Astrocyte (in vitro differentiated cells and primary cell): Measurements from ENCODE around the gene MEAF6. TPM values are rescaled to one million over a fixed set of nuclear protein-coding genes. Genes with fewer than 3 reads are reported as not detected.
"Not testable (repeated sequence)": the region's sequence is repeated elsewhere in the genome, so short reads cannot be mapped to it uniquely, and the experiment has no call there.

Source experiments
- DNase-seq: peaks from one replicate; pipeline ENCODE4 v3.0.0-alpha.2; 2010; ENCODE audit warnings: low read depth
- FAIRE-seq: peaks from 2 replicates; lab custom pipeline; 2011; peaks lifted over from hg19 to GRCh38; lab: Jason Lieb, UNC
- H2AFZ ChIP-seq: 2 replicates; pipeline ENCODE4 v1.6.0; 2012; ENCODE audit warnings: low read depth, low read length, inconsistent platforms
- H3K27ac ChIP-seq: 2 replicates; pipeline ENCODE4 v1.5.1; 2011; ENCODE audit warnings: low read depth, low read length, inconsistent platforms
- H3K27me3 ChIP-seq: 2 replicates; pipeline ENCODE4 v1.6.0; 2011; ENCODE audit warnings: low read length, inconsistent platforms; ENCODE audit not compliant: insufficient read depth
- H3K36me3 ChIP-seq: 2 replicates; pipeline ENCODE4 v1.5.1; 2011; ENCODE audit warnings: low read length, inconsistent platforms; ENCODE audit not compliant: insufficient read depth
- H3K4me1 ChIP-seq: 2 replicates; pipeline ENCODE4 v1.5.1; 2011; ENCODE audit warnings: low read length, inconsistent platforms; ENCODE audit not compliant: insufficient read depth
- H3K4me2 ChIP-seq: 2 replicates; pipeline ENCODE4 v1.6.0; 2012; ENCODE audit warnings: low read length, inconsistent platforms
- H3K4me3 ChIP-seq: 2 replicates; pipeline ENCODE4 v1.5.1; 2011; ENCODE audit warnings: low read depth, mild to moderate bottlenecking, low read length, inconsistent platforms; ENCODE audit not compliant: insufficient read depth
- H3K79me2 ChIP-seq: 2 replicates; pipeline ENCODE4 v1.6.0; 2012; ENCODE audit warnings: mild to moderate bottlenecking, low read length, inconsistent platforms; ENCODE audit not compliant: insufficient read depth
- H3K9ac ChIP-seq: 2 replicates; pipeline ENCODE4 v1.6.0; 2012; ENCODE audit warnings: mild to moderate bottlenecking, low read length, inconsistent platforms
- H3K9me3 ChIP-seq: 2 replicates; pipeline ENCODE4 v1.5.1; 2012; ENCODE audit warnings: low read depth, mild to moderate bottlenecking, low read length, inconsistent platforms; ENCODE audit not compliant: insufficient read depth
- H4K20me1 ChIP-seq: 2 replicates; pipeline ENCODE4 v1.6.0; 2012; ENCODE audit warnings: low read length, inconsistent platforms; ENCODE audit not compliant: insufficient read depth
- H3K27ac Mint-ChIP-seq: one replicate; pipeline ENCODE4 v1.8.0; 2021; ENCODE audit warnings: mild to moderate bottlenecking, mixed read lengths; ENCODE audit not compliant: unreplicated experiment
- H3K27me3 Mint-ChIP-seq: one replicate; pipeline ENCODE4 v1.8.0; 2021; ENCODE audit warnings: low read depth, mixed read lengths; ENCODE audit not compliant: unreplicated experiment
- H3K36me3 Mint-ChIP-seq: one replicate; pipeline ENCODE4 v1.8.0; 2021; ENCODE audit warnings: low read depth, mixed read lengths; ENCODE audit not compliant: unreplicated experiment
- H3K4me1 Mint-ChIP-seq: one replicate; pipeline ENCODE4 v1.8.0; 2021; ENCODE audit warnings: low read depth, mixed read lengths; ENCODE audit not compliant: unreplicated experiment
- H3K4me3 Mint-ChIP-seq: one replicate; pipeline ENCODE4 v1.8.0; 2021; ENCODE audit warnings: mild to moderate bottlenecking, moderate library complexity, mixed read lengths; ENCODE audit not compliant: unreplicated experiment
- H3K9me3 Mint-ChIP-seq: one replicate; pipeline ENCODE4 v1.8.0; 2021; ENCODE audit warnings: mild to moderate bottlenecking, mixed read lengths; ENCODE audit not compliant: unreplicated experiment
- EZH2 ChIP-seq: IDR thresholded peaks from 2 replicates; pipeline ENCODE4 v1.6.1; 2012; ENCODE audit warnings: mild to moderate bottlenecking, low read length, inconsistent platforms; ENCODE audit not compliant: insufficient read depth
- total RNA-seq: library from RNA; stranded (reverse); gene quantifications from 2 replicates; pipeline ENCODE4 v1.2.1, GENCODE V29; 2021
- TF ChIP-seq, protein P1 (sequence below): IDR thresholded peaks from 2 replicates; pipeline ENCODE4 v1.5.1; 2011; ENCODE audit warnings: low read depth, mild to moderate bottlenecking, inconsistent platforms, low read length, moderate library complexity; ENCODE audit not compliant: insufficient read depth

Gene MEAF6
- total RNA-seq, 1 donor from 2014 or later = 49.0 TPM

DNA sequence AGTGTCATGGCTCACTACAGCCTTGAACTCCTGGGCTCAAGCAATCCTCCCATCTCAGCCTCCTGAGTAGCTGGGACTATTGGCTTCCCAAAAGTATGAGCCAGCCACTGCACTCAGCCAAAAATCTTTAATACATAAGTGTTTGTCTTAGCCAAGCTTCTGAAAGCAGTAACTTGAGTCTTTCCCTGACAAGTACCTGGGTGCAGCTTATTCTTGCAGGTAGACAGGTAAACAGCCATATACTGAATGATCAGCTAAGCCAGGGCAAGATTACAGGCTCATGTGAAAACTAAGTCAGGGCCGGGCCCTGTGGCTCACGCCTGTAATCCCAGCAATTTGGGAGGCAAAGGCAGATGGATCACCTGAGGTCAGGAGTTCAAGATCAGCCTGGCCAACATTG lies 7.8 kb downstream of the MEAF6 start:
- peaks cover 33% of the 10 kb centered on the region for H3K79me2 ChIP-seq
- H3K27ac ChIP-seq = no peak overlapping the region
- H3K9ac ChIP-seq = no peak overlapping the region
- Mint-ChIP-seq H3K4me1 (peaks cover 3% of the 10 kb centered on the region), H3K4me3 (no peak overlapping the region), H3K27ac (no peak overlapping the region), H3K9me3 (no peaks in the 10 kb centered on the region), H3K36me3 (peaks cover 4% of the 10 kb centered on the region), H3K27me3 (no peaks in the 10 kb centered on the region)
- H3K4me2 ChIP-seq = no peak overlapping the region
- H3K9me3 ChIP-seq = no peaks in the 10 kb centered on the region
- no peaks in the 10 kb centered on the region for H3K27me3 ChIP-seq
- H2AFZ ChIP-seq = no peak overlapping the region
- H4K20me1 ChIP-seq = peaks cover 25% of the 10 kb centered on the region
- TF ChIP-seq EZH2 = no peak
- peaks cover 34% of the 10 kb centered on the region for H3K36me3 ChIP-seq
- FAIRE-seq = no peak
- H3K4me1 ChIP-seq = no peaks in the 10 kb centered on the region
- no peak overlapping the region for H3K4me3 ChIP-seq
- no peak for DNase-seq

DNA sequence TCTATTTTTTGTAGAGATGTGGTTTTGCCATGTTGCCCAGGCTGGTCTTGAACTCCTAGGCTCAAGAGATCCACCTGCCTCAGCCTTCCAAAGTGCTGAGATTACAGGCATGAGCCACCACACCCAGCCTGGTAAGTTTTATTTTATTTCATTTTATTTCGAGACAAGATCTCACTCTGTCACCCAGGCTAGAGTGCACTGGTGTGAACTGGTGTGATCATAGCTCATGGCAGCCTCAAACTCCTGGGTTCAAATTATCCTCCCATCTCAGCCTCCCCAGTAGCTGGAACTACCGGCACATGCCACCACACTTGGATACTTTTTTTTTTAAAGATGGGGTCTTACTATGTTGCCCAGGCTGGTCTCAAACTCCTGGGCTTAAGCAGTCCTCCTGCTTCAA lies 11.8 kb downstream of the MEAF6 start:
- H3K36me3 Mint-ChIP-seq, H3K4me3 Mint-ChIP-seq, DNase-seq, FAIRE-seq, H3K27me3 Mint-ChIP-seq, H3K4me1 Mint-ChIP-seq, H3K9me3 ChIP-seq, H3K4me1 ChIP-seq, H3K27ac Mint-ChIP-seq, H3K4me3 ChIP-seq, H3K4me2 ChIP-seq, H3K27me3 ChIP-seq, H3K27ac ChIP-seq, H2AFZ ChIP-seq, H3K9me3 Mint-ChIP-seq, H3K9ac ChIP-seq: not testable (repeated sequence)
- Histone ChIP-seq H4K20me1 (peaks cover 28% of the 10 kb centered on the region), H3K79me2 (peaks cover 29% of the 10 kb centered on the region), H3K36me3 (peaks cover 24% of the 10 kb centered on the region)

DNA sequence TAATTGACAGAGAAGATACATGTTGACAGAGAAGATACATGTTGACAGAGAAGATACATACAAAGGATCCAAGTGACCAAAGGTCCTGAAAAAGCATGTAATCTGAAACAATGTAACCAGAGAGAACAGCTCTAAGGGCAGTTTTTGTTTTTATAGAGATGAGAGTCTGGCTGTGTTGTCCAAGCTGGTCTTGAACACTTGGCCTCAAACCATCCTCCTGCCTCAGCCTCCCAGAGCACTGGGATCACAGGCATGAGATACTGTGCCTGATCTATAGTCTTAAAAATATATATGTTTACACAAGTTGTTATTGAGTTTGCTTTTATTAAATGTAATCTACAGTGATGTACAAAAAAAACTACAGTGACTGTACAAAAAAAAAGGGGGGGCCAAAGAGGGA lies 12.5 kb downstream of the MEAF6 start:
- no peaks in the 10 kb centered on the region for H3K27me3 ChIP-seq
- peaks cover 27% of the 10 kb centered on the region for H3K79me2 ChIP-seq
- H3K9me3 ChIP-seq = no peaks in the 10 kb centered on the region
- DNase-seq (no peak), FAIRE-seq (no peak)
- H2AFZ ChIP-seq = no peak overlapping the region
- H3K27ac ChIP-seq = no peak overlapping the region
- peaks cover 29% of the 10 kb centered on the region for H4K20me1 ChIP-seq
- TF ChIP-seq EZH2 = no peak
- TF ChIP-seq, protein P1, sequence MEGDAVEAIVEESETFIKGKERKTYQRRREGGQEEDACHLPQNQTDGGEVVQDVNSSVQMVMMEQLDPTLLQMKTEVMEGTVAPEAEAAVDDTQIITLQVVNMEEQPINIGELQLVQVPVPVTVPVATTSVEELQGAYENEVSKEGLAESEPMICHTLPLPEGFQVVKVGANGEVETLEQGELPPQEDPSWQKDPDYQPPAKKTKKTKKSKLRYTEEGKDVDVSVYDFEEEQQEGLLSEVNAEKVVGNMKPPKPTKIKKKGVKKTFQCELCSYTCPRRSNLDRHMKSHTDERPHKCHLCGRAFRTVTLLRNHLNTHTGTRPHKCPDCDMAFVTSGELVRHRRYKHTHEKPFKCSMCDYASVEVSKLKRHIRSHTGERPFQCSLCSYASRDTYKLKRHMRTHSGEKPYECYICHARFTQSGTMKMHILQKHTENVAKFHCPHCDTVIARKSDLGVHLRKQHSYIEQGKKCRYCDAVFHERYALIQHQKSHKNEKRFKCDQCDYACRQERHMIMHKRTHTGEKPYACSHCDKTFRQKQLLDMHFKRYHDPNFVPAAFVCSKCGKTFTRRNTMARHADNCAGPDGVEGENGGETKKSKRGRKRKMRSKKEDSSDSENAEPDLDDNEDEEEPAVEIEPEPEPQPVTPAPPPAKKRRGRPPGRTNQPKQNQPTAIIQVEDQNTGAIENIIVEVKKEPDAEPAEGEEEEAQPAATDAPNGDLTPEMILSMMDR = no peak
- H3K4me2 ChIP-seq = no peak overlapping the region
- H3K4me1 ChIP-seq = peaks cover 8% of the 10 kb centered on the region
- no peaks in the 10 kb centered on the region for H3K27me3 Mint-ChIP-seq
- H3K27ac Mint-ChIP-seq = no peak overlapping the region
- H3K9me3 Mint-ChIP-seq = no peaks in the 10 kb centered on the region
- H3K36me3 Mint-ChIP-seq = peaks cover 3% of the 10 kb centered on the region
- peaks cover 24% of the 10 kb centered on the region for H3K36me3 ChIP-seq
- no peak overlapping the region for H3K9ac ChIP-seq
- no peaks in the 10 kb centered on the region for H3K4me1 Mint-ChIP-seq
- no peak overlapping the region for H3K4me3 ChIP-seq
- no peak overlapping the region for H3K4me3 Mint-ChIP-seq
